LNCaP clone FGC (cell line): ENCODE measurements around the gene KIAA0232.
A peak's percentile ranks its signal among the peaks of the same experiment; 100 is the strongest.

Experiments used
- DNase-seq: peaks from one replicate; pipeline ENCODE4 v3.0.0-alpha.2; 2011; ENCODE audit warnings: low read depth
- H3K4me3 ChIP-seq: 2 replicates; pipeline ENCODE4 v1.5.1; 2011; ENCODE audit warnings: mild to moderate bottlenecking, low read depth, low read length, control low read depth
- TF ChIP-seq, protein P1 (sequence below): IDR thresholded peaks from 2 replicates; pipeline ENCODE4 v1.5.1; 2012; ENCODE audit warnings: mild to moderate bottlenecking; ENCODE audit not compliant: control insufficient read depth, insufficient read depth; ENCODE audit errors: extremely low read depth

The KIAA0232 gene

DNA sequence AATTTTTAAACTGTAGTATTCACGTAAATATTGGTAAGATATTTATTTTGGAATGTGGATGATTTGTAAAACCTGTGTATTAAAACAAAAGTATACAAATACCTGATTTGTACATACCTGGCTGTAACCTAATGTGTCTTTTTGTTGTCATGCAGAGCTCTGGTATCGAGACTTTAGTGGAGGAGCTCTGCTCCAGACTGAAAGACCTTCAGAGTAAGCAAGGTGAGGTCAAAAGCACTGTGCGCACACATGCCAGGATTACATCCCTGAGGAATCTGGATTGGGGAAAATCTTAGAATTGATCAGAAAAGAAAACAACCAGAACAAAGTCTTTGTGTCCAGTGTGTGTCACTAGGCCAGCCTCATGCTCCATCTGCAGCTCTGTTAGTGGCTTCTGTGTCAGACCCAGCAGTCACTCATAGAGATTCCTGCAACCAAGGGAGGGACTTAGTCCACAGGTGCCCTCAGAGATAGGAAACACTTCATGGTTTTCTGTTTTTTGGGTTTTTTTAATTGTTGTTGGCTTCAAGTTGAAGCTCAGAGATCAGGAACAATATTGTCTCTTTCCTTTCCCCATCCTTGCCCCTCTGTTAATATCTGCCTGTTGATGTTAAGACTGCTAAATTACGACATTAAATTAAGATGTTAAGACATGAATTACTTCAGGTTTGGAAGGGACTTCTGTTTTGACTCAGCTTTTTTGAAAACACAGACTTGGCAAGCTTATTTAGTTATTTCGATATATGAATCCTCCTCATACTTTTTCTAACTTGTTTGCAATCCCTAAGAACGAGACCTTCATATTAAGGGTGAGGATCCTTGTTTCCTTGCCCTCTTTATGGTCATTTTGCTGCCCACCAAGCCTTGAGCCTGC is 74.7 kb downstream of the KIAA0232 start:
- no peak for DNase-seq
- TF ChIP-seq, protein P1, sequence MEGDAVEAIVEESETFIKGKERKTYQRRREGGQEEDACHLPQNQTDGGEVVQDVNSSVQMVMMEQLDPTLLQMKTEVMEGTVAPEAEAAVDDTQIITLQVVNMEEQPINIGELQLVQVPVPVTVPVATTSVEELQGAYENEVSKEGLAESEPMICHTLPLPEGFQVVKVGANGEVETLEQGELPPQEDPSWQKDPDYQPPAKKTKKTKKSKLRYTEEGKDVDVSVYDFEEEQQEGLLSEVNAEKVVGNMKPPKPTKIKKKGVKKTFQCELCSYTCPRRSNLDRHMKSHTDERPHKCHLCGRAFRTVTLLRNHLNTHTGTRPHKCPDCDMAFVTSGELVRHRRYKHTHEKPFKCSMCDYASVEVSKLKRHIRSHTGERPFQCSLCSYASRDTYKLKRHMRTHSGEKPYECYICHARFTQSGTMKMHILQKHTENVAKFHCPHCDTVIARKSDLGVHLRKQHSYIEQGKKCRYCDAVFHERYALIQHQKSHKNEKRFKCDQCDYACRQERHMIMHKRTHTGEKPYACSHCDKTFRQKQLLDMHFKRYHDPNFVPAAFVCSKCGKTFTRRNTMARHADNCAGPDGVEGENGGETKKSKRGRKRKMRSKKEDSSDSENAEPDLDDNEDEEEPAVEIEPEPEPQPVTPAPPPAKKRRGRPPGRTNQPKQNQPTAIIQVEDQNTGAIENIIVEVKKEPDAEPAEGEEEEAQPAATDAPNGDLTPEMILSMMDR = no peak
- H3K4me3 ChIP-seq = no peak overlapping the region

DNA sequence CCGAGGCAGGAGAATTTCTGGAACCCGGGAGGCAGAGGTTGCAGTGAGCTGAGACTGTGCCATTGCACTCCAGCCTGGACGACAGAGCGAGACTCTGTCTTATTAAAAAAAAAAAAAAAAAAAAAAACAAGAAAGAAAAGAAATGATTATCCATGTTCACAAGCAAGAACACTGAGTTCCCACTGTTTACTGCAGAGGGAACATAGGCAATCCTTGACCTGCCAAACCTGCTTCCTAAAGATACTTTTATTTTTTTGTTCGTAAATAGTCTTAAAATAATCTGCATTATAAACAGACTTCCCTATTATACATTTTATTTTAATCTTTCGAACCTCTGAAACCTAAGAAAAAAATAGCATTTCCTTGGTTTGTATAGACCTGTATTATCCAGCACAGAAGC is 76.5 kb downstream of the KIAA0232 start:
- peak; percentile 61 for DNase-seq
- TF ChIP-seq, protein P1 = no peak
- no peak overlapping the region for H3K4me3 ChIP-seq

DNA sequence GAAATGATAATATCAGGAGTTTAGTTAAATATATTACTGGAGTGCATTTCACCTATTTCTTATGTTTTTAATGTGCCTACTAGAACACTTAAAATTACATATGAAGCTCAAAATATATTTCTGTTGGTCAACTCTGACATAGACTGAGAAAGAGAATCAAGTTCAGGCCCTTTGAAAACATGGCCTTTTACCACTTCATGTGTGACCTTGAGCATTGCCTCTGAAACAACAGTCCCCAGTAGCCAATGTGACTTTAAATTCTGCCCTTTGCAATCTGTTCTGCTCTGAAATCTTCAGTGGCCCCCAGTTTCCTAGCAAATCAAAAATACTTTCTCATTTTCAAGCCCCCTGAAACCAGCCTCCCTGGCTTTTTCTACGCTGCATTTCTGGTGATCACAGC is 77.0 kb downstream of the KIAA0232 start:
- no peak overlapping the region for H3K4me3 ChIP-seq
- TF ChIP-seq, protein P1 = no peak
- no peak for DNase-seq

DNA sequence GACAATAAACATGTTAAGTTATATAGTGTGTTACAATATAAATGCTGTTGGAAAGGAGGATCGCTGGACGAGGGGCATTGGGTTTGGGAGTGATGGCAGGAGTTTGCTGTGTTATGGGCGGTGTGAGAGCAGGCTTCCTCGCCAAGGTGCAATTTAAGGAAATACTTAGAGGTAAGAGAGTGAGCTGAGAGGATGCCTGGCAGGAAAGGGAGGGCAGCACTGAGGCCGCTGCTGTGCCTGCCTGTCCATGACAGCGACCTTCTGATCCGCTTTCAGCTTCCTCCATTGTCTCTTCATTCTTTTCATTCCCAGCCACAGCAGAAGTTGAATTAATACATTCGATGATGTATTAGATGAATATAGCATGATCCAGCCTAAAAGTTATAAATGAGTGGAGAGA is 85.9 kb downstream of the KIAA0232 start:
- H3K4me3 ChIP-seq = no peak overlapping the region
- TF ChIP-seq, protein P1 = no peak
- no peak for DNase-seq

DNA sequence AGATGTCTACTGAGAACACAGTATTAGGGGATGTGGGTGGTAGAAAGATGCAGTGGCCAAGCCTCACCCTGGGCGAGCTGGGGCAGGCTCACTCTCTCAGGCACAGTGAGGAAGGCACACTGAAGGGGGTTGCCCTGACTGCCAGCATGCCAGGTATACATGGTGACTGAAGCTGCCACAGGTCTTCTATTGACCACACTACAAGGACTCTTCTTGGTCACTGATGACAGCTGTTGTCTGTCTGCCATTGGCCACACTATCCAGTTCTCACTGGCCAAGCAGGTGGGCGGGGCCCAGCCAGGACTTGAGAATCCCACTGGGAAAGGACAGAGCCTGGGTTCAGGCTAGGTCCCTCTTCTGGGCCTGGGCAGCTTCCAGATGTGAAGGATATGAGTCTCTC is 87.4 kb downstream of the KIAA0232 start:
- no peak for DNase-seq
- no peak overlapping the region for H3K4me3 ChIP-seq
- TF ChIP-seq, protein P1 = no peak

DNA sequence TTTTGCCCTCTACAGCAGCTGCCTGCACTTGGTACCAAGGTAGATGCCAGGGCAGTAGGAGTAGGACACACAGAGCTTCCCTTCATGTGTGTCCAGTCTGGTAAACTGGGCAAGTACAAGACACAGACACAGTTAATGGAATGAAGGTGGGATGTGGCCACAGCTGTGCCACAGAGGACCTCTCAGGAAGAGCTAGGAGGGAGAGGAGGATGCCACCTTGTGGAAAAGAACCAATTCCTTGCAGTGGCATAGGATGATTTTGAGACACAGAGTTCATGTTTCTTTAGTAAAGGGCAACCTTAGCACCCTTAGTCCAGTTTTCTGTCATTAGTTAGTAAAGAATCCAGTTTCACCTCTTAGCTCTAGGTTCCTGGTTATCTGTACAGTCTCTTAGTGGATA is 90.8 kb downstream of the KIAA0232 start:
- no peak overlapping the region for H3K4me3 ChIP-seq
- TF ChIP-seq, protein P1 = peak; percentile 57
- DNase-seq = no peak
